K562 (cell line): ENCODE measurements around the gene AFDN. TPM values are rescaled to one million over a fixed set of nuclear protein-coding genes. Genes with fewer than 3 reads are reported as not detected.
A peak's percentile ranks its signal among the peaks of the same experiment; 100 is the strongest.

ENCODE experiments used
- ATAC-seq: fragments of 200-7000 bp; cut with Tn5 transposase; 3 replicates; pipeline ENCODE4 v1.9.1; 2020; ENCODE audit warnings: moderate library complexity
- BruUV-seq: library from RNA; stranded (reverse); fragments of 400-500 nt; replicated peaks from 2 replicates; lab custom pipeline; 2021; lab: Mats Ljungman, UMichigan
- CTCF ChIA-PET: fragments of 300-600 bp; formaldehyde crosslinking; extraction: SDS; loops from one replicate; lab custom pipeline; 2021; ENCODE audit warnings: low intra/inter-chr PET ratio; lab: Yijun Ruan, JAX
- POLR2A ChIA-PET: fragments of 300-600, 350-650 bp; sonication (Branson Sonifier 250); formaldehyde crosslinking; extraction: SDS; loops from one replicate; lab custom pipeline; 2021; ENCODE audit warnings: antibody characterized with exemption, inconsistent platforms; lab: Yijun Ruan, JAX
- DNase-seq, 4 experiments: peaks; one replicate each; pipeline versions ENCODE4 v3.0.0 to v3.0.0-alpha.2; 2011 to 2018; ENCODE audit warnings: low spot score in 3 of 4, mixed read lengths in 3 of 4; ENCODE audit errors: extremely low read depth in 1 of 4
- FAIRE-seq: peaks from 2 replicates; lab custom pipeline; 2011; peaks lifted over from hg19 to GRCh38; lab: Jason Lieb, UNC
- H2AFZ ChIP-seq: 2 replicates; pipeline ENCODE4 v1.6.0; 2011; ENCODE audit warnings: low read depth, low read length, control low read depth, inconsistent platforms
- H3K27ac ChIP-seq: fragments of 200-600 bp; 3 replicates; pipeline ENCODE4 v1.8.0; 2011; ENCODE audit warnings: low read depth, mild to moderate bottlenecking, control low read depth, inconsistent platforms, low read length, moderate library complexity, mixed read lengths; ENCODE audit errors: extremely low read depth
- H3K27me3 ChIP-seq, 2 experiments: fragments of 300-600 bp in 1 of 2; 2 replicates in 1 of 2; 3 replicates in 1 of 2; pipeline versions ENCODE4 v1.6.0 to v1.8.0; 2011; ENCODE audit warnings: inconsistent platforms in 2 of 2, low read length in 2 of 2, mild to moderate bottlenecking in 1 of 2, mixed read lengths in 1 of 2, moderate library complexity in 1 of 2; ENCODE audit not compliant: control insufficient read depth in 2 of 2, insufficient read depth in 2 of 2
- H3K36me3 ChIP-seq: fragments of 300-600 bp; 3 replicates; pipeline ENCODE4 v1.8.0; 2011; ENCODE audit warnings: mild to moderate bottlenecking, low read length, inconsistent platforms; ENCODE audit not compliant: control insufficient read depth, insufficient read depth
- H3K4me1 ChIP-seq, 2 experiments: fragments of 200-600 bp in 1 of 2; replicated peaks in 1 of 2; 2 replicates in 1 of 2; 3 replicates in 1 of 2; pipeline versions ENCODE4 v1.5.1 to v1.8.0; 2011; ENCODE audit warnings: inconsistent platforms in 2 of 2, low read length in 2 of 2, mild to moderate bottlenecking in 1 of 2, mixed read lengths in 1 of 2, moderate library complexity in 1 of 2; ENCODE audit not compliant: control insufficient read depth in 2 of 2, insufficient read depth in 2 of 2
- H3K4me2 ChIP-seq: 2 replicates; pipeline ENCODE4 v1.6.1; 2011; ENCODE audit warnings: low read length, control low read depth, inconsistent platforms, mixed read lengths; ENCODE audit not compliant: insufficient read depth
- H3K4me3 ChIP-seq: fragments of 200-600 bp; sonication (generic), shearing (Covaris generic); 2 replicates; pipeline ENCODE4 v1.5.1; 2016; ENCODE audit warnings: control low read depth, inconsistent platforms
- H3K79me2 ChIP-seq: fragments of 200-600 bp; 3 replicates; pipeline ENCODE4 v1.8.0; 2011; ENCODE audit warnings: low read length, inconsistent platforms; ENCODE audit not compliant: control insufficient read depth, insufficient read depth
- H3K9ac ChIP-seq, 2 experiments: 2 replicates each; pipeline versions ENCODE4 v1.6.0 to v1.6.1; 2011; ENCODE audit warnings: low read depth in 2 of 2, low read length in 2 of 2, control low read depth in 1 of 2, inconsistent platforms in 1 of 2, mild to moderate bottlenecking in 1 of 2, mixed read lengths in 1 of 2; ENCODE audit not compliant: insufficient read depth in 1 of 2
- H3K9me1 ChIP-seq: one replicate; pipeline ENCODE4 v1.6.0; 2011; ENCODE audit warnings: inconsistent platforms, mild to moderate bottlenecking, low read length, moderate library complexity; ENCODE audit not compliant: control insufficient read depth, insufficient read depth
- H3K9me3 ChIP-seq: replicated peaks from 2 replicates; pipeline ENCODE4 v1.5.1; 2011; ENCODE audit warnings: low read depth, low read length, inconsistent platforms; ENCODE audit not compliant: control insufficient read depth, insufficient read depth
- H4K20me1 ChIP-seq: replicated peaks from 2 replicates; pipeline ENCODE4 v1.6.1; 2011; ENCODE audit warnings: low read length, inconsistent platforms, mixed read lengths; ENCODE audit not compliant: control insufficient read depth, insufficient read depth
- E2F6 ChIP-seq, 2 experiments: IDR thresholded peaks; 2 replicates each; pipeline ENCODE4 v1.6.1; 2011; ENCODE audit warnings: borderline replicate concordance in 1 of 2, control low read depth in 1 of 2, low read depth in 1 of 2, low read length in 1 of 2, mild to moderate bottlenecking in 1 of 2, mixed read lengths in 1 of 2, moderate library complexity in 1 of 2; ENCODE audit not compliant: insufficient read depth in 1 of 2, insufficient read length in 1 of 2, poor library complexity in 1 of 2, severe bottlenecking in 1 of 2; ENCODE audit errors: extremely low read depth in 1 of 2
- ELF1 ChIP-seq: fragments of 200-800 bp; sonication (Bioruptor generic); IDR thresholded peaks from 2 replicates; pipeline ENCODE4 v1.6.1; 2016; ENCODE audit warnings: missing genetic modification characterization, missing compliant biosample characterization
- FOXA1 ChIP-seq: fragments of 450-650 bp; IDR thresholded peaks from 2 replicates; pipeline ENCODE4 v1.6.1; 2016; ENCODE audit warnings: mild to moderate bottlenecking, borderline replicate concordance
- FOXA3 ChIP-seq, 2 experiments: fragments of 450-650 bp in 1 of 2; sonication (generic) in 1 of 2; formaldehyde crosslinking; IDR thresholded peaks in 1 of 2; conservative IDR thresholded peaks in 1 of 2; 2 replicates each; pipeline versions ENCODE4 v1.4.0 to v1.8.0; 2020 to 2022; ENCODE audit warnings: mild to moderate bottlenecking in 2 of 2, missing genetic modification reagents in 1 of 2
- HDAC6 ChIP-seq: IDR thresholded peaks from 2 replicates; pipeline ENCODE4 v1.6.1; 2012; ENCODE audit warnings: low read depth, mild to moderate bottlenecking, control low read depth, inconsistent platforms, low read length, moderate library complexity
- MLX ChIP-seq, 2 experiments: fragments of 450-650 bp in 1 of 2; sonication (generic) in 1 of 2; formaldehyde crosslinking; conservative IDR thresholded peaks; 2 replicates each; pipeline versions ENCODE4 v1.4.0 to v1.8.1; 2020 to 2022; ENCODE audit warnings: mild to moderate bottlenecking in 1 of 2, missing genetic modification reagents in 1 of 2
- NEUROD1 ChIP-seq: fragments of 150-350 bp; IDR thresholded peaks from 2 replicates; pipeline ENCODE4 v1.6.1; 2014; ENCODE audit warnings: borderline replicate concordance, low read length, low read depth; ENCODE audit not compliant: partially characterized antibody
- PCBP1 ChIP-seq: fragments of 200-400 bp; formaldehyde crosslinking; IDR thresholded peaks from 2 replicates; pipeline ENCODE4 v1.6.1; 2018; ENCODE audit warnings: mild to moderate bottlenecking, low read depth, low read length; ENCODE audit not compliant: poor library complexity, severe bottlenecking
- POU5F1 ChIP-seq: fragments of 150-350 bp; IDR thresholded peaks from 2 replicates; pipeline ENCODE4 v1.6.1; 2014; ENCODE audit warnings: borderline replicate concordance, low read length, low read depth, mild to moderate bottlenecking; ENCODE audit not compliant: partially characterized antibody
- TSC22D4 ChIP-seq: fragments of 450-650 bp; IDR thresholded peaks from 2 replicates; pipeline ENCODE4 v1.6.1; 2016; ENCODE audit warnings: missing genetic modification characterization, missing biosample characterization, control low read depth
- ZFP91 ChIP-seq: sonication (generic); formaldehyde crosslinking; IDR thresholded peaks from 2 replicates; pipeline ENCODE4 v1.8.0; 2022; ENCODE audit warnings: mild to moderate bottlenecking, missing genetic modification reagents
- ZNF24 ChIP-seq: fragments of 450-650 bp; IDR thresholded peaks from 2 replicates; pipeline ENCODE4 v1.6.1; 2016
- ZNF431 ChIP-seq: sonication (generic); formaldehyde crosslinking; IDR thresholded peaks from 2 replicates; pipeline ENCODE4 v1.8.0; 2022; ENCODE audit warnings: mild to moderate bottlenecking, missing genetic modification reagents
- ZNF436 ChIP-seq: fragments of 250-450, 450-650 bp; sonication (Bioruptor Pico); formaldehyde crosslinking; IDR thresholded peaks from 2 replicates; pipeline ENCODE4 v1.7.0; 2020; ENCODE audit warnings: mild to moderate bottlenecking
- ZNF511 ChIP-seq: sonication (generic); formaldehyde crosslinking; IDR thresholded peaks from 2 replicates; pipeline ENCODE4 v1.8.0; 2022; ENCODE audit warnings: mild to moderate bottlenecking, missing genetic modification reagents
- ZNF644 ChIP-seq: fragments of 200-800 bp; sonication (Bioruptor generic); IDR thresholded peaks from 2 replicates; pipeline ENCODE4 v1.6.1; 2016; ENCODE audit warnings: low read depth, missing genetic modification characterization, missing compliant biosample characterization
- WGBS: fragments of 100-300 bp; shearing (Covaris generic); methylation state at CpG from one replicate; pipeline ENCODE4 v1.1.6; 2016; ENCODE audit warnings: low coverage, mixed read lengths; ENCODE audit not compliant: insufficient coverage; ENCODE audit errors: missing lambda C conversion rate; 5-methylcytosine and 5-hydroxymethylcytosine counted together
- in situ Hi-C: fragments of 300-500 bp; cut with MboI; formaldehyde crosslinking; loops from 4 replicates; pipeline ENCODE4 v1.15.0; 2018; ENCODE audit warnings: inconsistent platforms, mixed read lengths
- intact Hi-C: fragments of 100-400 bp; cut with micrococcal nuclease; formaldehyde crosslinking; loops from 2 replicates; pipeline ENCODE4 v1.14.2; 2022
- polyA plus RNA-seq, 8 experiments: library from polyadenylated mRNA; depleted of rRNA in 4 of 8; stranded (reverse) in 5 of 8; unstranded in 3 of 8; fragments of >200 nt; fragmentation: Nextera tagmentation in 2 of 8; fragmentation: Illumina TruSeq in 1 of 8; extraction: Ambion mirVana in 2 of 8; extraction: Trizol in 1 of 8; gene quantifications; 2 replicates each; pipeline versions ENCODE4 v1.2.1 to v1.2.3, GENCODE V29; 2011 to 2014; ENCODE audit warnings: inconsistent platforms in 1 of 8, missing spikeins in 1 of 8
- total RNA-seq, 7 experiments: library from RNA; depleted of rRNA in 6 of 7; stranded (reverse); fragments of >200 nt in 6 of 7; fragmentation: Illumina TruSeq in 2 of 7; extraction: Trizol in 2 of 7; gene quantifications; 2 replicates each; pipeline versions ENCODE4 v1.2.1 to v1.2.3, GENCODE V29; 2011 to 2021; ENCODE audit warnings: low replicate concordance in 1 of 7

Gene AFDN
- total and polyA plus RNA-seq, 9 of the 15 experiments (the other 6 are each of a cell fraction or from before 2014, with no cell fraction given): 7.2 to 129 (median 105) TPM

GRCh38 chr6:167796192-167796981 is 30.3 kb upstream of the AFDN start:
- H3K9me3 ChIP-seq: no peaks in the 10 kb centered on the region
- no peaks in the 10 kb centered on the region for H3K79me2 ChIP-seq
- H3K9ac ChIP-seq: peak overlapping the region in 1 of 2 experiments; percentile 39; a peak in 1 of 4 replicates
- ChIA-PET CTCF (no interaction called here), POLR2A (interaction anchor here (0.6 to 1.8 kb wide), 4 partner anchors 10 to 114 kb away, joined by 3 to 5 read pairs (median 5); no protein-coding TSS in a partner anchor)
- peaks cover 67 to 76% of the 10 kb centered on the region in 2 experiments for H3K27me3 ChIP-seq
- no TSS peak for BruUV-seq
- no peak overlapping the region for H3K27ac ChIP-seq
- H2AFZ ChIP-seq: no peak overlapping the region
- peak; percentile 10; the same call in 2 of the 3 replicates for ATAC-seq
- no peaks in the 10 kb centered on the region; the same call in 1 of the 2 replicates for H4K20me1 ChIP-seq
- no peak for TF ChIP-seq ZNF644 (tag)
- no peak for TF ChIP-seq ELF1 (tag)
- no peak for TF ChIP-seq FOXA1
- no peak for TF ChIP-seq ZNF511 (CRISPR knock-in tag)
- TF ChIP-seq ZNF436 (CRISPR knock-in tag): no peak
- no peak for TF ChIP-seq POU5F1
- TF ChIP-seq ZNF24: no peak
- no peak for TF ChIP-seq FOXA3 (CRISPR knock-in tag; conservative IDR thresholded peaks at IDR 0.05 in 1 of 2, IDR thresholded peaks at IDR 0.05 in 1 of 2)
- TF ChIP-seq ZNF431 (CRISPR knock-in tag): no peak
- no peak for TF ChIP-seq NEUROD1
- peak in 1 of 2 experiments; percentile 27 for TF ChIP-seq E2F6 (IDR thresholded peaks at IDR 0.05; ENCODE audit: borderline replicate concordance in 1 of 2, extremely low read depth in 1 of 2, insufficient read depth in 1 of 2, insufficient read length in 1 of 2, low read depth in 1 of 2, low read length in 1 of 2, poor library complexity in 1 of 2, severe bottlenecking in 1 of 2)
- TF ChIP-seq TSC22D4 (tag): no peak
- TF ChIP-seq ZFP91 (CRISPR knock-in tag): no peak
- TF ChIP-seq PCBP1: peak; percentile 66
- no peak for TF ChIP-seq HDAC6
- TF ChIP-seq MLX (CRISPR knock-in tag; conservative IDR thresholded peaks at IDR 0.05): no peak
- no peak overlapping the region for H3K4me3 ChIP-seq
- no peak for FAIRE-seq
- no peaks in the 10 kb centered on the region for H3K36me3 ChIP-seq
- H3K4me1 ChIP-seq: peaks cover 0 to 26% of the 10 kb centered on the region in 2 experiments; a peak in 3 of 5 replicates
- intact Hi-C loops (no loop called here), in situ Hi-C loops (no loop called here)
- DNase-seq: no peak
- 23% methylated on average over 31 of the region's 43 CpGs for WGBS
- H3K9me1 ChIP-seq: no peaks in the 10 kb centered on the region
- H3K4me2 ChIP-seq: no peak overlapping the region
